PC-9 (cell line): ENCODE results near the gene TMEM151A.

Experiments
- CTCF ChIP-seq: fragments of 200-600 bp; sonication (generic); conservative IDR thresholded peaks from 2 replicates; pipeline ENCODE4 v1.6.1; 2017; ENCODE audit warnings: mixed run types, antibody characterized with exemption, mild to moderate bottlenecking, moderate library complexity
- EZH2 ChIP-seq: fragments of 200-600 bp; sonication (generic); IDR thresholded peaks from 2 replicates; pipeline ENCODE4 v1.8.0; 2017; ENCODE audit warnings: antibody characterized with exemption, low read depth

DNA sequence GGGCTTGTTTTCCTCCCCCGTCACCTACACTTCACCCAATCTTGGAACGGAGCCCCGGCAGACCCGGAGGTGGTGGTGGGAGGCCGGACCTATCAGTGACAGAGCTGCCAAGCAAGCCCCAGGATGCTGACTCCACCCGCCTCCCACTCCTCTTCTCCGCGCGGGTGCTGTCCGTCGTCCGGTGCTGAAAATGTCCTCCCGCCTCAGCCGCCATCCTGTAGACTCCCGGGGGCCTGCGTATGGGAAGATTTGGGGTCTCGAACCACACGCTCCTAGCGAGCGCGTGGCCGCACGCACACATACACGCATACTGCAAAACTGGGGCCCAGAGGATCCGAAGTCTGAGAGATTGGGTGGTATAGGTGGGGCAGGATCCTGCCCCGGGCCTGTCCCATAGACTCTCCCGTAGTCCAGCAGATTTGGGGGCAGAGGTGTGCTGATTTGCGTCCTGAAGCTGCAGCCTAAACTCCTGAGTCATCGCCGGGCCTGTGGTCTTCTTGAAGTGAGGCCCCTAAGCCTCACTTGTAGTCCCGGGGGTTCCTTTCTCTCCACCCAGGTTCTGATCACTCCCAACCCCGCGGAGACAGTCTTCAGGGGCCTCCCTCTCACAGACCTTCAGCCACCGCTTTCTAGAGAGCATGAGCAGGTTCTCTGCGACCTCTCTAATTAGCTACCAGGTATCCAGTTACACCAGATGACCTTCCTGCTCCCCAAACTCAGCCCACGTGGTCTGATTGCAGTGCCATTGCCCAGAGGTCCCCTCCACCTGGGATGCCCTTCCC is 2.0 kb upstream of the TMEM151A start:
- no peak for TF ChIP-seq CTCF
- TF ChIP-seq EZH2, result no peak
